ENCODE results near the gene CEACAM3. TPM values are rescaled to one million over a fixed set of nuclear protein-coding genes. Genes with fewer than 3 reads are reported as not detected.

The CEACAM3 gene
- total and polyA plus RNA-seq, 4 donors: 1.9 TPM; not detected in 3

Other genes with a start within 250 kb of the CEACAM3 start
- 10 to 100 TPM in 1 of 2 donors, 1 to 10 TPM in 1; 5.1 to 11.9 TPM for gene CEACAM21, start 220.4 kb upstream of the CEACAM3 start, total RNA-seq
- gene CEACAM21, start 220.4 kb upstream of the CEACAM3 start, polyA plus RNA-seq (ENCODE audit: insufficient read length in 2 of 2): 10 to 100 TPM; 10.7 to 11.3 TPM
- 1 to 10 TPM in 1 of 2 donors, under 1 TPM in 1; 0.17 to 1.1 TPM for gene CEACAM4, start 169.5 kb upstream of the CEACAM3 start, total RNA-seq
- not detected for gene CEACAM4, start 169.5 kb upstream of the CEACAM3 start, polyA plus RNA-seq (ENCODE audit: insufficient read length in 2 of 2)
- gene CEACAM7, start 108.3 kb upstream of the CEACAM3 start, total RNA-seq: not detected
- gene CEACAM7, start 108.3 kb upstream of the CEACAM3 start, polyA plus RNA-seq (ENCODE audit: insufficient read length in 2 of 2): not detected
- gene CEACAM5, start 88.0 kb upstream of the CEACAM3 start, total RNA-seq: not detected
- not detected for gene CEACAM5, start 88.0 kb upstream of the CEACAM3 start, polyA plus RNA-seq (ENCODE audit: insufficient read length in 2 of 2)
- gene CEACAM6, start 41.1 kb upstream of the CEACAM3 start, total RNA-seq: 1 to 10 TPM in 1 of 2 donors, under 1 TPM in 1; 0.33 to 5.7 TPM
- under 1 TPM; 0.10 to 0.23 TPM for gene CEACAM6, start 41.1 kb upstream of the CEACAM3 start, polyA plus RNA-seq (ENCODE audit: insufficient read length in 2 of 2)
- not detected for gene LYPD4, start 48.1 kb downstream of the CEACAM3 start, total RNA-seq
- gene LYPD4, start 48.1 kb downstream of the CEACAM3 start, polyA plus RNA-seq (ENCODE audit: insufficient read length in 2 of 2): not detected
- not detected for gene DMRTC2, start 48.5 kb downstream of the CEACAM3 start, total RNA-seq
- gene DMRTC2, start 48.5 kb downstream of the CEACAM3 start, polyA plus RNA-seq (ENCODE audit: insufficient read length in 2 of 2): not detected
- 1,000 to 10,000 TPM in 1 of 2 donors, 100 to 1,000 TPM in 1; 241 to 2,284 TPM for gene RPS19, start 63.7 kb downstream of the CEACAM3 start, total RNA-seq
- gene RPS19, start 63.7 kb downstream of the CEACAM3 start, polyA plus RNA-seq (ENCODE audit: insufficient read length in 2 of 2): 1,000 to 10,000 TPM; 1,361 to 1,379 TPM
- under 1 TPM; 0.22 to 0.59 TPM for gene CD79A, start 80.7 kb downstream of the CEACAM3 start, total RNA-seq
- gene CD79A, start 80.7 kb downstream of the CEACAM3 start, polyA plus RNA-seq (ENCODE audit: insufficient read length in 2 of 2): under 1 TPM in 1 of 2 donors, not detected in 1; 0.44 TPM
- gene ARHGEF1, start 86.6 kb downstream of the CEACAM3 start, total RNA-seq: 10 to 100 TPM; 17.3 to 27.0 TPM
- gene ARHGEF1, start 86.6 kb downstream of the CEACAM3 start, polyA plus RNA-seq (ENCODE audit: insufficient read length in 2 of 2): 100 to 1,000 TPM in 1 of 2 donors, 10 to 100 TPM in 1; 75.5 to 113 TPM
- gene ERFL, start 131.9 kb downstream of the CEACAM3 start, total RNA-seq: under 1 TPM in 1 of 2 donors, not detected in 1; 0.11 TPM
- 1 to 10 TPM in 1 of 2 donors, under 1 TPM in 1; 0.78 to 1.3 TPM for gene ERFL, start 131.9 kb downstream of the CEACAM3 start, polyA plus RNA-seq (ENCODE audit: insufficient read length in 2 of 2)
- gene RABAC1, start 162.7 kb downstream of the CEACAM3 start, total RNA-seq: 100 to 1,000 TPM in 1 of 2 donors, 10 to 100 TPM in 1; 98.0 to 174 TPM
- 100 to 1,000 TPM; 189 to 202 TPM for gene RABAC1, start 162.7 kb downstream of the CEACAM3 start, polyA plus RNA-seq (ENCODE audit: insufficient read length in 2 of 2)
- 100 to 1,000 TPM in 1 of 2 donors, 10 to 100 TPM in 1; 85.0 to 434 TPM for gene ATP1A3, start 197.6 kb downstream of the CEACAM3 start, total RNA-seq
- gene ATP1A3, start 197.6 kb downstream of the CEACAM3 start, polyA plus RNA-seq (ENCODE audit: insufficient read length in 2 of 2): 100 to 1,000 TPM; 643 to 704 TPM